HepG2 (cell line): ENCODE measurements around the gene PSMC3IP. TPM values are rescaled to one million over a fixed set of nuclear protein-coding genes. Genes with fewer than 3 reads are reported as not detected.

Source experiments
- HNRNPK ChIP-seq: fragments of 200-400 bp; formaldehyde crosslinking; IDR thresholded peaks from 2 replicates; pipeline ENCODE4 v1.6.1; 2018; ENCODE audit warnings: low read length, low read depth, moderate library complexity, mild to moderate bottlenecking; ENCODE audit not compliant: poor library complexity, severe bottlenecking
- HOXA5 ChIP-seq: sonication (generic); formaldehyde crosslinking; IDR thresholded peaks from 2 replicates; pipeline ENCODE4 v1.4.0; 2020; ENCODE audit warnings: missing genetic modification reagents
- MXD4 ChIP-seq: IDR thresholded peaks from 2 replicates; pipeline ENCODE4 v1.6.1; 2016; ENCODE audit warnings: mild to moderate bottlenecking, missing biosample characterization, missing genetic modification reagents
- NFATC3 ChIP-seq: sonication (generic); formaldehyde crosslinking; IDR thresholded peaks from 2 replicates; pipeline ENCODE4 v1.5.1; 2020; ENCODE audit warnings: mild to moderate bottlenecking, missing genetic modification reagents
- NFE2L1 ChIP-seq: sonication (generic); formaldehyde crosslinking; IDR thresholded peaks from 2 replicates; pipeline ENCODE4 v1.4.0; 2020; ENCODE audit warnings: missing genetic modification reagents, mild to moderate bottlenecking, borderline replicate concordance
- ONECUT2 ChIP-seq: sonication (generic); formaldehyde crosslinking; IDR thresholded peaks from 2 replicates; pipeline ENCODE4 v1.4.0; 2020; ENCODE audit warnings: missing genetic modification reagents
- ZNF12 ChIP-seq: sonication (generic); formaldehyde crosslinking; IDR thresholded peaks from 2 replicates; pipeline ENCODE4 v1.5.0; 2020; ENCODE audit warnings: missing genetic modification reagents
- ZNF138 ChIP-seq: sonication (generic); formaldehyde crosslinking; IDR thresholded peaks from 2 replicates; pipeline ENCODE4 v1.5.0; 2020; ENCODE audit warnings: mild to moderate bottlenecking, low read depth, missing genetic modification reagents
- ZNF143 ChIP-seq: sonication (generic); formaldehyde crosslinking; IDR thresholded peaks from 2 replicates; pipeline ENCODE4 v1.4.0; 2020; ENCODE audit warnings: missing genetic modification reagents
- ZNF230 ChIP-seq: sonication (generic); formaldehyde crosslinking; IDR thresholded peaks from 2 replicates; pipeline ENCODE4 v1.4.0; 2020; ENCODE audit warnings: mild to moderate bottlenecking, missing genetic modification reagents
- ZNF75D ChIP-seq: sonication (generic); formaldehyde crosslinking; IDR thresholded peaks from 2 replicates; pipeline ENCODE4 v1.8.1; 2023; ENCODE audit warnings: missing genetic modification reagents, mild to moderate bottlenecking, borderline replicate concordance
- polyA plus RNA-seq, 8 experiments: library from polyadenylated mRNA; depleted of rRNA in 3 of 8; stranded (reverse) in 7 of 8; unstranded in 1 of 8; fragments of >200 nt; fragmentation: Illumina TruSeq in 4 of 8; extraction: Trizol in 4 of 8; gene quantifications; 2 replicates each; pipeline versions ENCODE4 v1.2.1 to v1.2.3, GENCODE V29; 2011 to 2016; ENCODE audit warnings: low read depth in 4 of 8, missing spikeins in 1 of 8, mixed read lengths in 1 of 8; ENCODE audit not compliant: insufficient read depth in 1 of 8
- total RNA-seq, 5 experiments: library from RNA; depleted of rRNA; stranded (reverse); fragments of >200 nt; fragmentation: Illumina TruSeq; extraction: Trizol; gene quantifications; 2 replicates each; pipeline ENCODE4 v1.2.3, GENCODE V29; 2016; ENCODE audit warnings: low read depth in 1 of 5
- TF ChIP-seq, protein P1 (sequence below), 2 experiments: sonication (generic) in 1 of 2; formaldehyde crosslinking in 1 of 2; IDR thresholded peaks; 2 replicates each; pipeline versions ENCODE4 v1.6.1 to v1.9.0; 2014 to 2022; ENCODE audit warnings: antibody characterized with exemption in 1 of 2, borderline replicate concordance in 1 of 2, inconsistent platforms in 1 of 2, low read depth in 1 of 2, missing genetic modification reagents in 1 of 2
- TF ChIP-seq, protein P2 (sequence below): sonication (generic); formaldehyde crosslinking; IDR thresholded peaks from 2 replicates; pipeline ENCODE4 v1.8.0; 2022; ENCODE audit warnings: mild to moderate bottlenecking, missing genetic modification reagents, moderate library complexity
- TF ChIP-seq, protein P3 (sequence below): sonication (generic); formaldehyde crosslinking; IDR thresholded peaks from 2 replicates; pipeline ENCODE4 v1.5.1; 2020; ENCODE audit warnings: missing genetic modification reagents, mild to moderate bottlenecking, borderline replicate concordance
- TF ChIP-seq, protein P4 (sequence below): IDR thresholded peaks from 2 replicates; pipeline ENCODE4 v1.6.1; 2016; ENCODE audit warnings: low read depth, missing genetic modification reagents, missing compliant biosample characterization

PSMC3IP gene
- total and polyA plus RNA-seq, 2 of the 13 experiments (the other 11 are each of a cell fraction or from before 2014, with no cell fraction given): 6.5 to 22.4 TPM

DNA sequence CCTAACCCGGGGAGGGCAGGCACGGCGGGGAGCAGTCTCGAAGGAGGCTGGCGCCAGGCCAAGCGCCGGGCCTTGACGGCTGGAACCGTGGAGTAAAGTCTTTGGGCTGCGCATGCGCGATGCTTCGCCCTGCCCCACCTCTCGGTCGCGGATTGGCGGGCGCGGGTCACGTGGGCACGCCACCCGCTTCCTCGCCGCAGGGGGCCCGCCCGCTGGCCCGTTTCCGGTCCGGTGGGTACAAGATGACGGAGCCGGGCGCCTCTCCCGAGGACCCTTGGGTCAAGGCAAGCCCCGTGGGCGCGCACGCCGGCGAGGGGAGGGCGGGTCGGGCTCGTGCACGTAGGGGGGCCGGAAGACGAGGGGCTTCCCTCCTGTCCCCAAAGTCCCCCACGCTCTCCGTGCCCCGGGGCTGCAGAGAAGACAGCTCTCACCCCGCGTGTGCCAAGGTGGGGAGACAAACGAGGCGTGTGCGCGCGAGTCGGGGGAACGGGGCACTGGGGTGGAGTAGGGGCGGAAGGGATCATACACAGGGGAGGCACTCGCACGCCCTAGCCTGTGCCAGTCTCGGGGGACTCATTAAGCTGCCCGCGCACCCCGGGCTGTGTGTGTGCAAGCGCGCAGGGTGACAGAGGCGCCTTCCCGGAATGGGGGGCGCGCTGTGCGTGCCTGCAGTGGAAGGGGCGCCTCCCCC is 10.5 kb downstream of the PSMC3IP start, which contains the start of gene MLX (continued):
- TF ChIP-seq, protein P1, sequence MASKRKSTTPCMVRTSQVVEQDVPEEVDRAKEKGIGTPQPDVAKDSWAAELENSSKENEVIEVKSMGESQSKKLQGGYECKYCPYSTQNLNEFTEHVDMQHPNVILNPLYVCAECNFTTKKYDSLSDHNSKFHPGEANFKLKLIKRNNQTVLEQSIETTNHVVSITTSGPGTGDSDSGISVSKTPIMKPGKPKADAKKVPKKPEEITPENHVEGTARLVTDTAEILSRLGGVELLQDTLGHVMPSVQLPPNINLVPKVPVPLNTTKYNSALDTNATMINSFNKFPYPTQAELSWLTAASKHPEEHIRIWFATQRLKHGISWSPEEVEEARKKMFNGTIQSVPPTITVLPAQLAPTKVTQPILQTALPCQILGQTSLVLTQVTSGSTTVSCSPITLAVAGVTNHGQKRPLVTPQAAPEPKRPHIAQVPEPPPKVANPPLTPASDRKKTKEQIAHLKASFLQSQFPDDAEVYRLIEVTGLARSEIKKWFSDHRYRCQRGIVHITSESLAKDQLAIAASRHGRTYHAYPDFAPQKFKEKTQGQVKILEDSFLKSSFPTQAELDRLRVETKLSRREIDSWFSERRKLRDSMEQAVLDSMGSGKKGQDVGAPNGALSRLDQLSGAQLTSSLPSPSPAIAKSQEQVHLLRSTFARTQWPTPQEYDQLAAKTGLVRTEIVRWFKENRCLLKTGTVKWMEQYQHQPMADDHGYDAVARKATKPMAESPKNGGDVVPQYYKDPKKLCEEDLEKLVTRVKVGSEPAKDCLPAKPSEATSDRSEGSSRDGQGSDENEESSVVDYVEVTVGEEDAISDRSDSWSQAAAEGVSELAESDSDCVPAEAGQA (IDR thresholded peaks at IDR 0.05; ENCODE audit: low read depth): no peak; the same call in 1 of the 2 replicates
- TF ChIP-seq, protein P1 (CRISPR knock-in tag; IDR thresholded peaks at IDR 0.05; ENCODE audit: borderline replicate concordance): no peak
- TF ChIP-seq ZNF230 (CRISPR knock-in tag): peak; percentile 98; the same call in 1 of the 2 replicates
- peak; percentile 41; the same call in 1 of the 2 replicates for TF ChIP-seq ZNF138 (CRISPR knock-in tag)
- peak; percentile 65 for TF ChIP-seq ZNF143 (CRISPR knock-in tag)
- TF ChIP-seq, protein P2, sequence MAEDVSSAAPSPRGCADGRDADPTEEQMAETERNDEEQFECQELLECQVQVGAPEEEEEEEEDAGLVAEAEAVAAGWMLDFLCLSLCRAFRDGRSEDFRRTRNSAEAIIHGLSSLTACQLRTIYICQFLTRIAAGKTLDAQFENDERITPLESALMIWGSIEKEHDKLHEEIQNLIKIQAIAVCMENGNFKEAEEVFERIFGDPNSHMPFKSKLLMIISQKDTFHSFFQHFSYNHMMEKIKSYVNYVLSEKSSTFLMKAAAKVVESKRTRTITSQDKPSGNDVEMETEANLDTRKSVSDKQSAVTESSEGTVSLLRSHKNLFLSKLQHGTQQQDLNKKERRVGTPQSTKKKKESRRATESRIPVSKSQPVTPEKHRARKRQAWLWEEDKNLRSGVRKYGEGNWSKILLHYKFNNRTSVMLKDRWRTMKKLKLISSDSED (CRISPR knock-in tag): no peak; the same call in 1 of the 2 replicates
- no peak for TF ChIP-seq HOXA5 (CRISPR knock-in tag)
- TF ChIP-seq ZNF75D: no peak
- TF ChIP-seq, protein P3, sequence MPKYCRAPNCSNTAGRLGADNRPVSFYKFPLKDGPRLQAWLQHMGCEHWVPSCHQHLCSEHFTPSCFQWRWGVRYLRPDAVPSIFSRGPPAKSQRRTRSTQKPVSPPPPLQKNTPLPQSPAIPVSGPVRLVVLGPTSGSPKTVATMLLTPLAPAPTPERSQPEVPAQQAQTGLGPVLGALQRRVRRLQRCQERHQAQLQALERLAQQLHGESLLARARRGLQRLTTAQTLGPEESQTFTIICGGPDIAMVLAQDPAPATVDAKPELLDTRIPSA (CRISPR knock-in tag): peak; percentile 45; the same call in 1 of the 2 replicates
- TF ChIP-seq NFE2L1: no peak
- TF ChIP-seq ZNF12 (CRISPR knock-in tag): no peak; the same call in 1 of the 2 replicates
- no peak; the same call in 1 of the 2 replicates for TF ChIP-seq NFATC3 (CRISPR knock-in tag)
- TF ChIP-seq, protein P4, sequence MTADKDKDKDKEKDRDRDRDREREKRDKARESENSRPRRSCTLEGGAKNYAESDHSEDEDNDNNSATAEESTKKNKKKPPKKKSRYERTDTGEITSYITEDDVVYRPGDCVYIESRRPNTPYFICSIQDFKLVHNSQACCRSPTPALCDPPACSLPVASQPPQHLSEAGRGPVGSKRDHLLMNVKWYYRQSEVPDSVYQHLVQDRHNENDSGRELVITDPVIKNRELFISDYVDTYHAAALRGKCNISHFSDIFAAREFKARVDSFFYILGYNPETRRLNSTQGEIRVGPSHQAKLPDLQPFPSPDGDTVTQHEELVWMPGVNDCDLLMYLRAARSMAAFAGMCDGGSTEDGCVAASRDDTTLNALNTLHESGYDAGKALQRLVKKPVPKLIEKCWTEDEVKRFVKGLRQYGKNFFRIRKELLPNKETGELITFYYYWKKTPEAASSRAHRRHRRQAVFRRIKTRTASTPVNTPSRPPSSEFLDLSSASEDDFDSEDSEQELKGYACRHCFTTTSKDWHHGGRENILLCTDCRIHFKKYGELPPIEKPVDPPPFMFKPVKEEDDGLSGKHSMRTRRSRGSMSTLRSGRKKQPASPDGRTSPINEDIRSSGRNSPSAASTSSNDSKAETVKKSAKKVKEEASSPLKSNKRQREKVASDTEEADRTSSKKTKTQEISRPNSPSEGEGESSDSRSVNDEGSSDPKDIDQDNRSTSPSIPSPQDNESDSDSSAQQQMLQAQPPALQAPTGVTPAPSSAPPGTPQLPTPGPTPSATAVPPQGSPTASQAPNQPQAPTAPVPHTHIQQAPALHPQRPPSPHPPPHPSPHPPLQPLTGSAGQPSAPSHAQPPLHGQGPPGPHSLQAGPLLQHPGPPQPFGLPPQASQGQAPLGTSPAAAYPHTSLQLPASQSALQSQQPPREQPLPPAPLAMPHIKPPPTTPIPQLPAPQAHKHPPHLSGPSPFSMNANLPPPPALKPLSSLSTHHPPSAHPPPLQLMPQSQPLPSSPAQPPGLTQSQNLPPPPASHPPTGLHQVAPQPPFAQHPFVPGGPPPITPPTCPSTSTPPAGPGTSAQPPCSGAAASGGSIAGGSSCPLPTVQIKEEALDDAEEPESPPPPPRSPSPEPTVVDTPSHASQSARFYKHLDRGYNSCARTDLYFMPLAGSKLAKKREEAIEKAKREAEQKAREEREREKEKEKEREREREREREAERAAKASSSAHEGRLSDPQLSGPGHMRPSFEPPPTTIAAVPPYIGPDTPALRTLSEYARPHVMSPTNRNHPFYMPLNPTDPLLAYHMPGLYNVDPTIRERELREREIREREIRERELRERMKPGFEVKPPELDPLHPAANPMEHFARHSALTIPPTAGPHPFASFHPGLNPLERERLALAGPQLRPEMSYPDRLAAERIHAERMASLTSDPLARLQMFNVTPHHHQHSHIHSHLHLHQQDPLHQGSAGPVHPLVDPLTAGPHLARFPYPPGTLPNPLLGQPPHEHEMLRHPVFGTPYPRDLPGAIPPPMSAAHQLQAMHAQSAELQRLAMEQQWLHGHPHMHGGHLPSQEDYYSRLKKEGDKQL (CRISPR knock-in tag): peak; percentile 43; the same call in 1 of the 2 replicates
- TF ChIP-seq HNRNPK: peak; percentile 86
- no peak for TF ChIP-seq ONECUT2
- peak; percentile 92 for TF ChIP-seq MXD4 (CRISPR knock-in tag)
